Right atrium auricular region (tissue), 2 donors: ENCODE results near the gene PSMC3IP. TPM values are rescaled to one million over a fixed set of nuclear protein-coding genes. Genes with fewer than 3 reads are reported as not detected.
A peak's percentile ranks its signal among the peaks of the same experiment; 100 is the strongest.

Experiments
- DNase-seq: peaks from one replicate; pipeline ENCODE4 v3.0.0-alpha.2; 2019; ENCODE audit warnings: low spot score
- H3K27ac ChIP-seq, 2 donors: fragments of 200-600 bp; sonication (generic); 1 replicate in 1 of 2; 2 replicates in 1 of 2; pipeline ENCODE4 v1.5.1; 2016 to 2019
- H3K27me3 ChIP-seq, 2 donors: fragments of 200-600 bp; sonication (generic); one replicate each; pipeline versions ENCODE4 v1.5.1 to v1.6.0; 2017 to 2019
- H3K36me3 ChIP-seq: fragments of 200-600 bp; sonication (generic); one replicate; pipeline ENCODE4 v1.5.1; 2016
- H3K4me1 ChIP-seq, 2 donors: fragments of 200-600 bp; sonication (generic); one replicate each; pipeline versions ENCODE4 v1.5.1 to v1.6.0; 2017 to 2019
- H3K4me3 ChIP-seq, 2 donors: fragments of 200-600 bp; sonication (generic); 1 replicate in 1 of 2; 2 replicates in 1 of 2; pipeline ENCODE4 v1.5.1; 2017 to 2019; ENCODE audit warnings: mild to moderate bottlenecking in 1 of 2, moderate library complexity in 1 of 2
- H3K9me3 ChIP-seq, 2 donors: fragments of 200-600 bp; sonication (generic); one replicate each; pipeline ENCODE4 v1.5.1; 2019
- CTCF ChIP-seq, 2 donors: fragments of 200-600 bp; sonication (generic); IDR thresholded peaks; one replicate each; pipeline ENCODE4 v1.5.1; 2019; ENCODE audit warnings: antibody characterized with exemption in 2 of 2
- total RNA-seq, 2 donors: library from RNA; depleted of rRNA; stranded (reverse); fragments of >200 nt; gene quantifications; one replicate each; pipeline ENCODE4 v1.1.0, GENCODE V29; 2016

Gene PSMC3IP
- total RNA-seq, 2 donors from 2014 or later, result 1.2 to 1.6 TPM

GRCh38 chr17:42573095-42573494 lies 4.4 kb downstream of the PSMC3IP start:
- TF ChIP-seq CTCF (IDR thresholded peaks at IDR 0.05), result no peak
- no peak for DNase-seq
- Histone ChIP-seq H3K4me3 (no peak overlapping the region), H3K27ac (no peak overlapping the region), H3K9me3 (no peaks in the 10 kb centered on the region), H3K4me1 (peaks cover 0 to 34% of the 10 kb centered on the region in 2 donors), H3K27me3 (no peaks in the 10 kb centered on the region), H3K36me3 (peaks cover 60% of the 10 kb centered on the region)

DNA sequence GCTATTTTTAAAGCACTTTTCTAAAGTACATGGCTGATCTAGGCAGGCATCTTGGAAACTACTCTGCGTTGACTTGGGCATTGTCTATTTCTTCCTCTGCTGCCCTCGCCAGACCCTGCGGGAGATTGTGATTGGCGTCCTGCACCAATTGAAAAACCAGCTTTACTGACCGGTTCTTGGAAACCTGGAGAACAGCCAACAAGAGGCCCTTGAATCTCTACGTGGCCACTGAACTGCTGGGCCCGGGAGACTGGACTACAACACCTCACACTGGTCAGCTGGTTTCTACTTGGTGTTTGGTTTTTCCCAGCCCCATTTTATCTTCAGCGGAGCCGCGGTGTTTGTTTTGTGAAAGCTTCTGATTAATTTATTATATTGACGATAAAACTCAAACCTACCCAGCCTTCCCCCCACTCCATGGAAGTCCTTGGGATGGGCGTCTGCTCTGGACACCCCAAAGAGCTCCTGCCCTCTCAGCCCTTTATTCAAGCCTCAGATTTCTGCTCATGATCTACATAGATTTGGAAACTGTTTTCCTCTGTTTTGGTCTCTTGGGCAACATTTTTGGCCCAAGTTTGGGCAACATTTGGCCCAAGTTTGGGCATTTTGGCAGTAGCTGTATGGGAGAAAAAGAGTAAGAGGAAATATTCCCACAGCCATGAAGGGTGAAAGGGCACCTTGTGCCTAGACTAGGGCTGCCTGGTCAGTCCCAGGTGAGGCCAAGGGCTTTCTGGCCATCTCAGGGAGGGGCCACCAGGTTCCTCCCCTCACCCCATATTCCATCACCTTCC lies 5.9 kb downstream of the PSMC3IP start:
- no peak for DNase-seq

DNA sequence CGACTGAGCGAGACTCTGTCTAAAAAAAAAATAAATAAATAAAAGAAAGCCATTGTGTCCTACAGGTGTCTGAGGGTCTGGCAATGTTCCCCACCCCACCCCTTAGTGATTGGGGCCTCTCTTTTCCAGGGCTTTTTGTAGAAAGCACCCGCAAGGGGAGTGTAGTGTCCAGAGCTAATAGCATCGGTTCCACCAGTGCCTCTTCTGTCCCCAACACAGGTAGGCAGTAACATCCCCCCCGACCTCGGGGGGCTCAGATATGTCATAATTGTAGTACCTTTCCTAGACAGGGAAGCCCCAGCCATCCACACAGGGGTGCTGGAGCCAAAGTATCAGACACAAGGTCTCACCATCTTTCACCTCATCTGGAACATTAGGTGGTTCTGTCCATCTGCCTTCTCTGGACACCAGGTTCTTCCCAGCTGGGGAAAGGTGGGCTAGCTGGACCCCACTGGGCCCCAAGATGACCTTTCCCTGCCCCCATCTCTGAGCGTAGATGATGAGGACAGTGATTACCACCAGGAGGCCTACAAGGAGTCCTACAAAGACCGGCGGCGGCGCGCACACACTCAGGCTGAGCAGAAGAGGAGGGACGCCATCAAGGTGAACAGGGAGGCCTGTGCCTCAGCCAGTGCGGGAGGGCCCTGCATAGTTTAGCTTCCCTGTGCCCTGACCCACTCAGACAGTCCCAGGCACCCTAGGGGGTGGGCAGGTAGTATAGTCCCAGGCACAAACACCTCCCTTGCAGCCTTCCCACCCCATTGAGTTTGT lies 9.0 kb downstream of the PSMC3IP start:
- H3K4me1 ChIP-seq, result peaks cover 0 to 50% of the 10 kb centered on the region in 2 donors
- H3K36me3 ChIP-seq, result peaks cover 71% of the 10 kb centered on the region
- no peak overlapping the region for H3K4me3 ChIP-seq
- TF ChIP-seq CTCF (IDR thresholded peaks at IDR 0.05), result no peak
- no peaks in the 10 kb centered on the region for H3K9me3 ChIP-seq
- DNase-seq, result no peak
- H3K27me3 ChIP-seq, result no peaks in the 10 kb centered on the region
- peak overlapping the region; percentile 96 to 98 for H3K27ac ChIP-seq

More for the DNA sequence above, 5.9 kb downstream of the PSMC3IP start:
- Histone ChIP-seq H3K27me3 (no peaks in the 10 kb centered on the region), H3K27ac (no peak overlapping the region), H3K36me3 (peaks cover 60% of the 10 kb centered on the region), H3K9me3 (no peaks in the 10 kb centered on the region), H3K4me3 (no peak overlapping the region), H3K4me1 (peaks cover 0 to 33% of the 10 kb centered on the region in 2 donors)
- no peak for TF ChIP-seq CTCF (IDR thresholded peaks at IDR 0.05)

- Histone ChIP-seq H3K27me3 (no peaks in the 10 kb centered on the region), H3K4me1 (peaks cover 0 to 61% of the 10 kb centered on the region in 2 donors), H3K27ac (peak within 1 kb of the TSS; percentile 96 to 98), H3K9me3 (no peaks in the 10 kb centered on the region), H3K36me3 (peaks cover 56% of the 10 kb centered on the region), H3K4me3 (peak within 1 kb of the TSS; percentile 91 to 95)
- TF ChIP-seq CTCF (IDR thresholded peaks at IDR 0.05), result no peak
- DNase-seq, result peak; percentile 95
Measured at GRCh38 chr17:42566883-42567573, 10.5 kb downstream of the PSMC3IP start, which contains the start of gene MLX. TSS of gene MLX (plus strand) at chr17:42567100. CDS start at chr17:42567125, 25 bp downstream.

DNA sequence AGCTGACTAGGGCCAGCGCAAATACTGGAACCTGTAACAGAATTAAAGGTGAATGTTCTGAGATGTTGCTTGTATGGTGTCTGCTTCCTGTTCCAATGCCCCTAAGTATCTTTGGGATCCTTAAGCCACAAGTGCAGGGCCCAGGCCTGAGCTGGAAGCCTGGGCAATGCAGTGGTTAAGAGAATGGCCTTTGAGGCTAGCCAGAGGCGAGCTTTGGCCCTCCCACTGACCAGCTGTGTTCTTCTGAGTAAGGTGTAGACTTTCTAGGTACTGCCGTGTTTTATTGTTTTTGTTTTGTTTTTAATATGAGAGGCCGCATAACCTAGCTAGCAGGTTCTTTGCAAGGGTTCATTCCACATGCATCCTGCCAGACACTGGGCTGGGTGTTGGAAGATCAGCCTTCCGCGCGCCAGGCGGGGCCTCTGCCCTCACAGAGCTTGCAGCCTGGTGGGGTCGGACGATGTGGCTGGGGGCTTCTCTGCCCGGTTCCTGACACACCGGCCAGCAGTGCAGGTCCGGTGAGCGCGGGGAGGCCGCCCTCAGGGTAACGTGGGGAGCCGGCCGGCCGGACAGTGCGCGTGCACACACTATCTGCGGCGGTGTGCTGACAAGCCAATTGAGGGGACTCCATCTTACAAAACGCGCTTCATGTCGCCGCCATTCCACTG lies 11.2 kb downstream of the PSMC3IP start:
- no peaks in the 10 kb centered on the region for H3K27me3 ChIP-seq
- peaks cover 50% of the 10 kb centered on the region for H3K36me3 ChIP-seq

More for the DNA sequence above, 11.2 kb downstream of the PSMC3IP start:
- DNase-seq, result no peak
- Histone ChIP-seq H3K27ac (peak overlapping the region; percentile 96 to 98), H3K9me3 (no peaks in the 10 kb centered on the region), H3K4me1 (peaks cover 0 to 59% of the 10 kb centered on the region in 2 donors), H3K4me3 (peak overlapping the region; percentile 91 to 95)
- no peak for TF ChIP-seq CTCF (IDR thresholded peaks at IDR 0.05)
